Nephron progenitor cell (in vitro differentiated cells): ENCODE measurements around the gene CMTM3.

Source experiments
- DNase-seq: peaks from one replicate; pipeline ENCODE4 v3.0.0; 2021
- H3K27ac Mint-ChIP-seq: 2 replicates; pipeline ENCODE4 v1.8.0; 2021; ENCODE audit warnings: mild to moderate bottlenecking, moderate library complexity, mixed read lengths
- H3K27me3 Mint-ChIP-seq: 2 replicates; pipeline ENCODE4 v1.8.0; 2021; ENCODE audit warnings: mild to moderate bottlenecking, low read depth, mixed read lengths; ENCODE audit not compliant: poor library complexity
- H3K36me3 Mint-ChIP-seq: 2 replicates; pipeline ENCODE4 v1.8.0; 2021; ENCODE audit warnings: low read depth, mixed read lengths
- H3K4me1 Mint-ChIP-seq: 2 replicates; pipeline ENCODE4 v1.8.0; 2021; ENCODE audit warnings: mixed read lengths
- H3K4me3 Mint-ChIP-seq: 2 replicates; pipeline ENCODE4 v1.8.0; 2021; ENCODE audit warnings: mild to moderate bottlenecking, moderate library complexity, mixed read lengths
- H3K9me3 Mint-ChIP-seq: 2 replicates; pipeline ENCODE4 v1.8.0; 2021; ENCODE audit warnings: mild to moderate bottlenecking, moderate library complexity, mixed read lengths
- TF ChIP-seq, protein P1 (sequence below): fragments of 200-600 bp; sonication (generic); IDR thresholded peaks from 2 replicates; pipeline ENCODE4 v1.5.0; 2021; ENCODE audit warnings: antibody characterized with exemption

Gene CMTM3

DNA sequence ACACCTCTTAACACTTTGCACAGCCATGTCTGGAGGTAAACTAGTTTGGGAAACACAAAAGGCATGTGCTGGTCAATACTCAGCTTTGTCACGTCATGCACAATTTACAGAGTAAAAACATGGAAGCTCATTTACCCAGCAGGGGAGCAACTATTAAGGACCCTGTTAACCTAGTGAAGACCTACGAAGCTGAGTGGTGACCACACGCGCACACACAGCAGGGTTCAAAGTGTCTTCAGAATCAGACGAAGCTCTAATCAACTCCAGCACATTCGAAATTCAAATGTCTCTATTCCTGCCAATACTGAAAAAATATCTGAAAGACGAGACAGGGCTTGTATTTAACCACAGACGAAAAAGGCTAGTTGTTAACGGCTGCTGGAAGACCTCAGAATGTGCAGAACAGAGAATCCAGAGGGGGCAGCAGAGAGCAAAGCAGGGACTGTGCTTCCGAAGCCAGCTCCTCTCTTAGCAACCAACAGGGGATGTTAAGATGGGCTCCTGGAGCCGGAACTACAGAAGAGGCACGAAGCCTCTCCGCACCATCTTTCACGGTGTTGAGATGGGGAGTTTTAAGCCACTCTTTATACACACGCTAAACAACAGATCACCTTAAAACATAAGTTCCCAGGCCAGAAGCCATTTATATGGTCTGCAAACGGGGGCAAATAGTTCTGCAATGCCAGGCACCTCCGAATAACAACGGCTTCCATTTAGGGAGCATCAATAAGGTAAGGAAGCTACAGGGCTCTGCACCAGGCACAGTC lies 46.4 kb downstream of the CMTM3 start:
- Mint-ChIP-seq H3K27ac (peak overlapping the region; percentile 68), H3K9me3 (no peaks in the 10 kb centered on the region), H3K4me3 (peak overlapping the region; percentile 71), H3K36me3 (no peaks in the 10 kb centered on the region), H3K27me3 (peaks cover 5% of the 10 kb centered on the region), H3K4me1 (peaks cover 17% of the 10 kb centered on the region)
- DNase-seq, result peak; percentile 86
- TF ChIP-seq, protein P1, sequence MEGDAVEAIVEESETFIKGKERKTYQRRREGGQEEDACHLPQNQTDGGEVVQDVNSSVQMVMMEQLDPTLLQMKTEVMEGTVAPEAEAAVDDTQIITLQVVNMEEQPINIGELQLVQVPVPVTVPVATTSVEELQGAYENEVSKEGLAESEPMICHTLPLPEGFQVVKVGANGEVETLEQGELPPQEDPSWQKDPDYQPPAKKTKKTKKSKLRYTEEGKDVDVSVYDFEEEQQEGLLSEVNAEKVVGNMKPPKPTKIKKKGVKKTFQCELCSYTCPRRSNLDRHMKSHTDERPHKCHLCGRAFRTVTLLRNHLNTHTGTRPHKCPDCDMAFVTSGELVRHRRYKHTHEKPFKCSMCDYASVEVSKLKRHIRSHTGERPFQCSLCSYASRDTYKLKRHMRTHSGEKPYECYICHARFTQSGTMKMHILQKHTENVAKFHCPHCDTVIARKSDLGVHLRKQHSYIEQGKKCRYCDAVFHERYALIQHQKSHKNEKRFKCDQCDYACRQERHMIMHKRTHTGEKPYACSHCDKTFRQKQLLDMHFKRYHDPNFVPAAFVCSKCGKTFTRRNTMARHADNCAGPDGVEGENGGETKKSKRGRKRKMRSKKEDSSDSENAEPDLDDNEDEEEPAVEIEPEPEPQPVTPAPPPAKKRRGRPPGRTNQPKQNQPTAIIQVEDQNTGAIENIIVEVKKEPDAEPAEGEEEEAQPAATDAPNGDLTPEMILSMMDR, result peak; percentile 96

DNA sequence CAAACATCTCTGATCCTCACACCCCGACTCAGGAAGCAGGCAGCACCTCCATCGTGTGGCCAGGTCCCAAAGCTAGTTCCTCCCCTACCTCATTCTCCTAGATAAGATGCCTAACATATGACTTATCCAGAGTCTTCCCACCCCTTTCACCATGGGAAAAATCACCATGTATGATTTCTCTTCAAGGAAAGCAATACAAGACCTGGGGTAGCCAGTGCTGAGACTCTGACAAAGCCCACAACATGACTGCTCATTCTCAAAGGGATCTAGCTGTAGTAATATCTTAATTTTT lies 46.9 kb downstream of the CMTM3 start:
- Mint-ChIP-seq H3K27me3 (peaks cover 3% of the 10 kb centered on the region), H3K36me3 (no peaks in the 10 kb centered on the region), H3K4me3 (peak overlapping the region; percentile 71), H3K9me3 (no peaks in the 10 kb centered on the region), H3K4me1 (peaks cover 17% of the 10 kb centered on the region), H3K27ac (no peak overlapping the region)
- no peak for DNase-seq
- TF ChIP-seq, protein P1, result no peak

- H3K36me3 Mint-ChIP-seq, result no peaks in the 10 kb centered on the region
- H3K27ac Mint-ChIP-seq, result no peak overlapping the region
- peaks cover 17% of the 10 kb centered on the region for H3K4me1 Mint-ChIP-seq
- DNase-seq, result no peak
- peaks cover 3% of the 10 kb centered on the region for H3K27me3 Mint-ChIP-seq
- no peak overlapping the region for H3K4me3 Mint-ChIP-seq
- H3K9me3 Mint-ChIP-seq, result no peaks in the 10 kb centered on the region
- TF ChIP-seq, protein P1, result no peak
Observed at GRCh38 chr16:66651965-66652364, 47.5 kb downstream of the CMTM3 start.

DNA sequence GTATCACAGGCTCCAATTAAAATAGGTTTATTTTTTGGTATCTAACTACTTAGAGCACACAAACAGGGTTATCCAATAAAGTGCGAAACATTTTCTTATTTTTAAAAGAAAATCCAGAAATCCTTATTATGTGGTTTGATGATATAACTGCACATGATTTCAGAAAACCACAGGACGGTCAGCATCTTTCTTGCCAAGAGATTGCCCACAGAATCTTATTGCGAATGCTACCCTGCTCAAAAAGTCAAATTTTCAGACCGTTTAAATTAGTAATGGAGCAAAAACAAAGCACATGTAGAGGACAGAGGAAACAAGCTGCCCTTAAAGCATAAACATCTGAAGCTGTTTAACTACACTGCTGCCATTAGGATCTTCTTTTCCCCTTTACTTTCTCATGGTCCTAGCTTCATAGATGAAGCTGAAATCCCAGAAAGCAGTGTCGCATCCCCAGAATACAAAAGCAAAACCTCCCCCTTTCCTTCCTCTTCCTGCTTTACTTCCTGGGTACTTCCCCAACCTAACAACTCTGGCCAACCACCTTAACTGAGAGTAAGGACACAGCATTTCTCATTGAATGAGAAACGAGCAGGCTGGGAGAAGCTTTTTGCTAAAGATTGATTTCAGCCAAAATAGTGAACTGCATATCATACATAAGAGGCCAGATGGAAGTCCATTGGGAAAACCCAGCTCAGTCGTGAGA lies 48.3 kb downstream of the CMTM3 start:
- Mint-ChIP-seq H3K27me3 (peaks cover 3% of the 10 kb centered on the region), H3K27ac (no peak overlapping the region), H3K36me3 (no peaks in the 10 kb centered on the region), H3K4me1 (peaks cover 17% of the 10 kb centered on the region), H3K4me3 (no peak overlapping the region), H3K9me3 (no peaks in the 10 kb centered on the region)
- TF ChIP-seq, protein P1, result no peak
- no peak for DNase-seq

DNA sequence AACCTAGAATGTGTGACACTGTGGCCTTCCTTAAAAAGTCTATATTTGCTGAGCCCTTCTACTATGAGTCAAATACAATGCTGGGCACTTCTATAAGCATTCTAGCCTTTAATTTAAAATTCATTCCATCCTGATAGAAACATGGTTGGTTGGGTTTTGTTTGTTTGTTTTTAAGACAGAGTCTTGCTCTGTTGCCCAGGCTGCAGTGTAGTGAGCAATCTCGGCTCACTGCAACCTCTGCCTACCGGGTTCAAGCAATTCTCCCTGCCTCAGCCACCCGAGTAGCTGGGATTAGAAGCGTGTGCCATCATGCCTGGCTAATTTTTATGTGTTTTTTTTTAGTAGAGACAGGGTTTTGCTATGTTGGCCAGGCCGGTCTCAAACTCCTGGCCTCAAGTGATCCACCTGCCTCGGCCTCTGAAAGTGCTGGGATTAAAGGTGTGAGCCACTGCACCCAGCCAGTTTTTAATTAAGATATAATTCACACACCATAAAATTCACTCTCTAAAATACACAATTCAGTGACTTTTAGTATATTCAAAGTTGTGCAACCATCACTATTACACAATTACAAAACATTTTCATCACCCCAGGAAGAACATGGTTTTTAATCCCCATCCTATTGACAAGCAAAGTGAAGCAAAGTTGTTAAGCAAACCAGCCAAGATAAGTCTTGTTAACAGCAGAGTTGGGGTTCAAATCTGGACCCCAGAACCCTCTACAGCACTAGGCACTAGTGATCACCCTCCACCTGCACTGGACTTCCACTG lies 49.3 kb downstream of the CMTM3 start:
- H3K4me3 Mint-ChIP-seq, result no peak overlapping the region
- peaks cover 23% of the 10 kb centered on the region for H3K4me1 Mint-ChIP-seq
- H3K36me3 Mint-ChIP-seq, result no peaks in the 10 kb centered on the region
- DNase-seq, result no peak
- no peak overlapping the region for H3K27ac Mint-ChIP-seq
- peaks cover 7% of the 10 kb centered on the region for H3K27me3 Mint-ChIP-seq
- H3K9me3 Mint-ChIP-seq, result no peaks in the 10 kb centered on the region
- TF ChIP-seq, protein P1, result no peak
